C4-2B (cell line): Measurements from ENCODE around the gene TRPV6.

Experiments used
- ZFX ChIP-seq: fragments of 450-650 bp; IDR thresholded peaks from 2 replicates; pipeline ENCODE4 v1.6.1; 2017
- TF ChIP-seq, protein P1 (sequence below): fragments of 450-650 bp; conservative IDR thresholded peaks from 2 replicates; pipeline ENCODE4 v1.5.1; 2017; ENCODE audit warnings: mild to moderate bottlenecking

- TF ChIP-seq, protein P1, sequence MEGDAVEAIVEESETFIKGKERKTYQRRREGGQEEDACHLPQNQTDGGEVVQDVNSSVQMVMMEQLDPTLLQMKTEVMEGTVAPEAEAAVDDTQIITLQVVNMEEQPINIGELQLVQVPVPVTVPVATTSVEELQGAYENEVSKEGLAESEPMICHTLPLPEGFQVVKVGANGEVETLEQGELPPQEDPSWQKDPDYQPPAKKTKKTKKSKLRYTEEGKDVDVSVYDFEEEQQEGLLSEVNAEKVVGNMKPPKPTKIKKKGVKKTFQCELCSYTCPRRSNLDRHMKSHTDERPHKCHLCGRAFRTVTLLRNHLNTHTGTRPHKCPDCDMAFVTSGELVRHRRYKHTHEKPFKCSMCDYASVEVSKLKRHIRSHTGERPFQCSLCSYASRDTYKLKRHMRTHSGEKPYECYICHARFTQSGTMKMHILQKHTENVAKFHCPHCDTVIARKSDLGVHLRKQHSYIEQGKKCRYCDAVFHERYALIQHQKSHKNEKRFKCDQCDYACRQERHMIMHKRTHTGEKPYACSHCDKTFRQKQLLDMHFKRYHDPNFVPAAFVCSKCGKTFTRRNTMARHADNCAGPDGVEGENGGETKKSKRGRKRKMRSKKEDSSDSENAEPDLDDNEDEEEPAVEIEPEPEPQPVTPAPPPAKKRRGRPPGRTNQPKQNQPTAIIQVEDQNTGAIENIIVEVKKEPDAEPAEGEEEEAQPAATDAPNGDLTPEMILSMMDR, result no peak
- TF ChIP-seq ZFX, result no peak
These were observed 6.5 kb downstream of the TRPV6 start for GRCh38 chr7:142879060-142879459.
